WTC11 (cell line): ENCODE measurements around the gene LIN9. TPM values are rescaled to one million over a fixed set of nuclear protein-coding genes. Genes with fewer than 3 reads are reported as not detected.

Source experiments
- ATAC-seq: fragments of 200-7000 bp; cut with Tn5 transposase; 2 replicates; pipeline ENCODE4 v1.10.0; 2021; ENCODE audit warnings: mild to moderate bottlenecking, moderate library complexity
- CTCF ChIA-PET: fragments of 300-600 bp; sonication (Branson Sonifier 250); formaldehyde crosslinking; loops from one replicate; lab custom pipeline; 2021; ENCODE audit warnings: antibody characterized with exemption; lab: Charles Lee
- POLR2A ChIA-PET: fragments of 350-600 bp; sonication (Branson Sonifier 250); formaldehyde crosslinking; loops from one replicate; lab custom pipeline; 2021; ENCODE audit warnings: antibody characterized with exemption; lab: Charles Lee
- DNase-seq: peaks from one replicate; pipeline ENCODE4 v3.0.0; 2021; ENCODE audit warnings: low spot score
- H3K27ac Mint-ChIP-seq: 2 replicates; pipeline ENCODE4 v1.8.0; 2021; ENCODE audit warnings: mixed read lengths
- H3K27me3 Mint-ChIP-seq: 2 replicates; pipeline ENCODE4 v1.8.0; 2021; ENCODE audit warnings: low read depth, mild to moderate bottlenecking, moderate library complexity, mixed read lengths
- H3K36me3 Mint-ChIP-seq: 2 replicates; pipeline ENCODE4 v1.8.0; 2021; ENCODE audit warnings: mixed read lengths
- H3K4me1 Mint-ChIP-seq: 2 replicates; pipeline ENCODE4 v1.8.0; 2022; ENCODE audit warnings: mixed read lengths
- H3K4me3 Mint-ChIP-seq: 2 replicates; pipeline ENCODE4 v1.8.0; 2021; ENCODE audit warnings: mild to moderate bottlenecking, moderate library complexity, mixed read lengths
- H3K9me3 Mint-ChIP-seq: 2 replicates; pipeline ENCODE4 v1.8.0; 2021; ENCODE audit warnings: mixed read lengths
- CREB1 ChIP-seq: sonication (generic); formaldehyde crosslinking; IDR thresholded peaks from 2 replicates; pipeline ENCODE4 v1.8.0; 2023; ENCODE audit warnings: mild to moderate bottlenecking, missing genetic modification reagents
- CREM ChIP-seq: sonication (generic); formaldehyde crosslinking; IDR thresholded peaks from 2 replicates; pipeline ENCODE4 v1.8.1; 2022; ENCODE audit warnings: mild to moderate bottlenecking, missing genetic modification reagents, moderate library complexity
- FOXP1 ChIP-seq: sonication (generic); formaldehyde crosslinking; IDR thresholded peaks from 2 replicates; pipeline ENCODE4 v1.8.0; 2022; ENCODE audit warnings: missing genetic modification reagents, mild to moderate bottlenecking, moderate library complexity, borderline replicate concordance
- GRHL2 ChIP-seq: fragments of 250-450 bp; sonication (Bioruptor Pico); IDR thresholded peaks from 2 replicates; pipeline ENCODE4 v1.8.0; 2022; ENCODE audit warnings: mild to moderate bottlenecking, moderate library complexity; ENCODE audit not compliant: insufficient replicate concordance, severe bottlenecking
- GTF2I ChIP-seq: fragments of 250-450 bp; sonication (Bioruptor Pico); conservative IDR thresholded peaks from 2 replicates; pipeline ENCODE4 v1.4.0; 2021; ENCODE audit warnings: mild to moderate bottlenecking
- JAZF1 ChIP-seq: fragments of 250-450 bp; sonication (Bioruptor Pico); IDR thresholded peaks from 2 replicates; pipeline ENCODE4 v1.9.0; 2021; ENCODE audit warnings: moderate library complexity, mild to moderate bottlenecking, inconsistent platforms
- MXD4 ChIP-seq: fragments of 250-450 bp; sonication (Bioruptor Pico); IDR thresholded peaks from 2 replicates; pipeline ENCODE4 v1.8.0; 2021; ENCODE audit warnings: mild to moderate bottlenecking, moderate library complexity, borderline replicate concordance
- MYBL2 ChIP-seq: sonication (generic); formaldehyde crosslinking; IDR thresholded peaks from 2 replicates; pipeline ENCODE4 v1.8.1; 2023; ENCODE audit warnings: mild to moderate bottlenecking, moderate library complexity, missing genetic modification reagents
- NFATC4 ChIP-seq: fragments of 250-450 bp; sonication (Bioruptor Pico); IDR thresholded peaks from 2 replicates; pipeline ENCODE4 v1.9.0; 2021; ENCODE audit warnings: mild to moderate bottlenecking
- NFE2L1 ChIP-seq: sonication (generic); formaldehyde crosslinking; IDR thresholded peaks from 2 replicates; pipeline ENCODE4 v1.8.1; 2023; ENCODE audit warnings: missing genetic modification reagents
- NR2C2 ChIP-seq: sonication (generic); formaldehyde crosslinking; IDR thresholded peaks from 2 replicates; pipeline ENCODE4 v1.8.0; 2022; ENCODE audit warnings: mild to moderate bottlenecking, missing genetic modification reagents
- SMAD4 ChIP-seq: sonication (generic); formaldehyde crosslinking; IDR thresholded peaks from 2 replicates; pipeline ENCODE4 v1.8.0; 2022; ENCODE audit warnings: mild to moderate bottlenecking, missing genetic modification reagents
- SP1 ChIP-seq: sonication (generic); formaldehyde crosslinking; conservative IDR thresholded peaks from 2 replicates; pipeline ENCODE4 v1.8.1; 2022; ENCODE audit warnings: missing genetic modification reagents
- TEAD1 ChIP-seq: sonication (generic); formaldehyde crosslinking; IDR thresholded peaks from 2 replicates; pipeline ENCODE4 v1.8.0; 2022; ENCODE audit warnings: mild to moderate bottlenecking, missing genetic modification reagents
- ZNF121 ChIP-seq: sonication (generic); formaldehyde crosslinking; IDR thresholded peaks from 2 replicates; pipeline ENCODE4 v1.8.0; 2023; ENCODE audit warnings: missing genetic modification reagents
- ZNF232 ChIP-seq: sonication (generic); formaldehyde crosslinking; IDR thresholded peaks from 2 replicates; pipeline ENCODE4 v1.8.0; 2022; ENCODE audit warnings: mild to moderate bottlenecking, missing genetic modification reagents
- ZNF317 ChIP-seq: sonication (generic); formaldehyde crosslinking; IDR thresholded peaks from 2 replicates; pipeline ENCODE4 v1.8.1; 2023; ENCODE audit warnings: low read depth, mild to moderate bottlenecking, moderate library complexity, missing genetic modification reagents, borderline replicate concordance
- total RNA-seq: library from RNA; stranded (reverse); gene quantifications from 3 replicates; pipeline ENCODE4 v1.2.3, GENCODE V29; 2021
- TF ChIP-seq, protein P1 (sequence below): sonication (generic); formaldehyde crosslinking; IDR thresholded peaks from 2 replicates; pipeline ENCODE4 v1.8.1; 2023; ENCODE audit warnings: mild to moderate bottlenecking, missing genetic modification reagents, moderate library complexity
- TF ChIP-seq, protein P2 (sequence below): sonication (generic); formaldehyde crosslinking; IDR thresholded peaks from 2 replicates; pipeline ENCODE4 v1.8.1; 2023; ENCODE audit warnings: mild to moderate bottlenecking, moderate library complexity, missing genetic modification reagents
- TF ChIP-seq, protein P3 (sequence below): sonication (generic); formaldehyde crosslinking; IDR thresholded peaks from 2 replicates; pipeline ENCODE4 v1.8.0; 2022; ENCODE audit warnings: mild to moderate bottlenecking, missing genetic modification reagents
- TF ChIP-seq, protein P4 (sequence below): fragments of 250-450 bp; sonication (Bioruptor Pico); IDR thresholded peaks from 2 replicates; pipeline ENCODE4 v1.9.0; 2021; ENCODE audit warnings: mild to moderate bottlenecking
- TF ChIP-seq, protein P5 (sequence below): sonication (generic); formaldehyde crosslinking; IDR thresholded peaks from 2 replicates; pipeline ENCODE4 v1.8.1; 2023; ENCODE audit warnings: mild to moderate bottlenecking, missing genetic modification reagents

LIN9 gene
- total RNA-seq, 1 experiment from 2014 or later = 15.7 TPM

DNA sequence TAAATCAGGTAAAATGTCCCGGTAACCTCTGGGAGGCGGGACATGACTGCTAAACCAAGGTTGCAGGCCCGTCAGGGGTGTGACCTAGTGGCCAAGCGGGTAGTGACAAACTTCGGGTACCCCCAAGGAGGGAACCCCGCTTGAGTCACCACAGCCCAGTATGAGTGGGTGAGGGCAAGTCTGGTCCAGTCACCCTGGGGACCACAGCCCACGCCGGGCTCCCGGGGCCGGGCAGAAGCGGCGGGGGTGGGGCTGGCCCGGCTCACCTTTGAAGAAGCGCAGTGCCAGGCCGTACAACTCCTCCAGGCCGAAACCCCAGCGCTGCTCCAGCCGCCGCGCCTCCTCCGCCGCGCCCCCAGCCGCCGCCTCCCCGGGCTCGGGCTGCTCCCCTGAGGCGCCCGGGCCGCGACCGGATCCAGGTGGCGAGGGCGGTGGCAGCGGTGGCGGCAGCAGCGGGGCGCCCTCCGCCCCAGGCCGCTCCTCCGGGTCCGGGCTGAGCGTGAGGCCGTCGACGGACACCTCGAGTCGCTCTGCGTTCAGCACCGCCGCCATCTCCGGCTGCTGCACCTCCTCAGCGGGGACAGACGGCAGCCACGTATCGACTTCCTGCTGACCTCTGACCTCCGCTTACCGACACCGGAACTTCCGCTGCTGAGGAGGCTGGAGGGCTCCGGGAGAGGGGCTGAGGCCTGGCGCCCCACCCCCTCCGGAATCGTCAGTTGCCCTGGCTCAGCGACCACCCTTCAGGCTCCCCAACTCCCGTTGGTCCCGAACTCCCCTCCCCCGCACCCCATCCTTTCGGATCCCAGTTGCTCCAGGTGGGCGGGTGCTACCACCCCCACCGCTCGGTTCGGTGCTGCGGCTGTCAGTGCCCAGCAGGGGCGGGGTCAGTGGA lies 122.6 kb downstream of the LIN9 start, which contains the start of gene ACBD3 (continued):
- TF ChIP-seq GTF2I = no peak
- TF ChIP-seq NR2C2 (CRISPR knock-in tag) = peak; percentile 92
- TF ChIP-seq FOXP1 = peak; percentile 71
- no peak for TF ChIP-seq MXD4 (CRISPR knock-in tag)
- peak; percentile 55; the same call in 1 of the 2 replicates for TF ChIP-seq CREB1 (CRISPR knock-in tag)
- TF ChIP-seq MYBL2 (CRISPR knock-in tag) = 0 out of 2 replicates have a peak, but pooled peaks have one; percentile 15
- TF ChIP-seq CREM = peak; percentile 69; the same call in 1 of the 2 replicates
- 0 out of 2 replicates have a peak, but pooled peaks have one; percentile 50 for TF ChIP-seq TEAD1 (CRISPR knock-in tag)
- TF ChIP-seq, all 79 proteins: peak for 22

DNA sequence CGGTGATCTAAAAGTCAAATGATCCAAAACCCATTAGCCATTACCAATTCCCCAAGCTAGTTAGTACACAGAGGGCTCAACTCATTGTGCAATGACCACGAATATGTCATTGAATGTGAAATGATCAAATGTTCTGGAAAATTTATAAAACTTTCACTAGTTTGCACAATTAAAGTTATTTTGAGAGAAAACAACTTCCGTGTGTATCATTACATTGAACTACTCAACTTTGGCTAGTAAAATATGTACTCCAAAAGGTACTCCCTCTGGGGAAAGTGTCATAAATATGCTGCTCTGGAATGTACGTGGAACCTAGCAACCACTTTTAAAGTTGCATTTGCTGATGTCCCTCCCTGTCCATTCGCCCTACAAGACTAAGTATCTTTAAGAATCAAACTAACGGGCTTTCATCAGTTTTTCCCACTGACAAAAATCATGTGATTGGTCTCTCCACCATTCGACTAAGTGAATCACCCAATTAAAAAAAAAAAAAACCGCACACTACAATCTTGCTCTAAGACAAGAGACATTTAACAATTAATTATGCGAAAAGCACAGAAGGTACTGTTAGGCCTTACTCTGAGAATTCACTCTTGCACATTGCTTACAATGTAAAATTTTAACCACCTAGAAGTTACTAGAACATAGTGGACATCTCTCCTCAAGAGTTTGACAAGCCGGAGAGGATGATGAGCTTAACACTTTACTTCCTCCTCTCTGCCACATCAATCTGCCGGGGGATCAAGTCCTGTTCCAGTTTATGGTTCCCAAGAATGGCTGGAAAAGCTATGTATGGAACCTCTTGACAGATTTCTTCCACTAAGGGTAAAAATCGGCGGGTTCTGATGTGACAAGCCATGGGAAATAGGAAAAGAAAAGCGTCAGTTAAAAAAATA lies 123.6 kb downstream of the LIN9 start:
- POLR2A ChIA-PET = interaction anchor here (0.6 to 0.9 kb wide), 2 partner anchors 21 to 238 kb away, joined by 3 read pairs; no protein-coding TSS in a partner anchor
- Mint-ChIP-seq H3K27ac (peak overlapping the region; percentile 97), H3K27me3 (no peaks in the 10 kb centered on the region), H3K4me1 (peaks cover 23% of the 10 kb centered on the region), H3K9me3 (no peaks in the 10 kb centered on the region), H3K4me3 (peak overlapping the region; percentile 97), H3K36me3 (peaks cover 11% of the 10 kb centered on the region)
- DNase-seq (no peak), ATAC-seq (no peak)
- CTCF ChIA-PET = interaction anchor here (0.5 to 7.0 kb wide), 6 partner anchors 12 to 306 kb away, joined by 3 to 40 read pairs (median 6); no protein-coding TSS in a partner anchor
- no peak for TF ChIP-seq JAZF1 (CRISPR knock-in tag)
- TF ChIP-seq, protein P1, sequence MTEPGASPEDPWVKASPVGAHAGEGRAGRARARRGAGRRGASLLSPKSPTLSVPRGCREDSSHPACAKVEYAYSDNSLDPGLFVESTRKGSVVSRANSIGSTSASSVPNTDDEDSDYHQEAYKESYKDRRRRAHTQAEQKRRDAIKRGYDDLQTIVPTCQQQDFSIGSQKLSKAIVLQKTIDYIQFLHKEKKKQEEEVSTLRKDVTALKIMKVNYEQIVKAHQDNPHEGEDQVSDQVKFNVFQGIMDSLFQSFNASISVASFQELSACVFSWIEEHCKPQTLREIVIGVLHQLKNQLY (CRISPR knock-in tag) = no peak
- TF ChIP-seq ZNF317 (CRISPR knock-in tag) = no peak
- no peak for TF ChIP-seq SMAD4 (CRISPR knock-in tag)
- no peak for TF ChIP-seq NFE2L1 (CRISPR knock-in tag)
- TF ChIP-seq CREM = no peak
- TF ChIP-seq, protein P2, sequence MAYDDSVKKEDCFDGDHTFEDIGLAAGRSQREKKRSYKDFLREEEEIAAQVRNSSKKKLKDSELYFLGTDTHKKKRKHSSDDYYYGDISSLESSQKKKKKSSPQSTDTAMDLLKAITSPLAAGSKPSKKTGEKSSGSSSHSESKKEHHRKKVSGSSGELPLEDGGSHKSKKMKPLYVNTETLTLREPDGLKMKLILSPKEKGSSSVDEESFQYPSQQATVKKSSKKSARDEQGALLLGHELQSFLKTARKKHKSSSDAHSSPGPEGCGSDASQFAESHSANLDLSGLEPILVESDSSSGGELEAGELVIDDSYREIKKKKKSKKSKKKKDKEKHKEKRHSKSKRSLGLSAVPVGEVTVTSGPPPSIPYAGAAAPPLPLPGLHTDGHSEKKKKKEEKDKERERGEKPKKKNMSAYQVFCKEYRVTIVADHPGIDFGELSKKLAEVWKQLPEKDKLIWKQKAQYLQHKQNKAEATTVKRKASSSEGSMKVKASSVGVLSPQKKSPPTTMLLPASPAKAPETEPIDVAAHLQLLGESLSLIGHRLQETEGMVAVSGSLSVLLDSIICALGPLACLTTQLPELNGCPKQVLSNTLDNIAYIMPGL = no peak
- no peak for TF ChIP-seq SP1 (CRISPR knock-in tag)

DNA sequence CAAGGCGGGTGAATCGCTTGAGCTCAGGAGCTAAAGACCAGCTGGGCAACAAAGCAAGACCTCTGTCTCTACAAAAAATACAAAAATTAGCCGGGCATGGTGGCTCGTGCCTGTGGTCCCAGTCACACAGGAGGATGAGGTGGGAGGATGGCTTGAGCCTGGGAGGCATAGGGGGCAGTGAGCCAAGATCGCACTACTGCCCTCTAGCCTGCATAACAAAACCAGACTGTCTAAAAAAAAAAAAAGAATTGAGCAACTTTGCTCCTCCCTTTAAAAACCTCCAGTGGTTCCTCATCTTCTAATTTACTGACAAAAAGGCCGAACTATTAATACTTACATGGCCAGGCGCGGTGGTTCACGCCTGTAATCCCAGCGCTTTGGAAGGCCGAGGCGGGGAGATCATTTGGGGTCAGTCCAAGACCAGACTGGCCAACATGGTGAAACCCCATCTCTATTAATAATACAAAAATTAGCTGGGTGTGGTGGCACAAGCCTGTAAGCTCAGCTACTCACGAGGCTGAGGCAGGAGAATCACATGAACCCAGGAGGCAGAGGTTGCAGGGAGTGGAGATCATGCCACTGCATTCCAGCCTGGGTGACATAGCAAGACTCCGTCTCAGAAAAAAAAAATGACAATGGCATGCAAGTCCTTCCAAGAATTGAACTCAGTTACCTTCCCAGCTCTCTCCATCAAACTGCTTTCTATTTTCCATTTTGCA lies 126.8 kb downstream of the LIN9 start:
- ChIA-PET CTCF (interaction anchor here (1.0 to 7.0 kb wide), 5 partner anchors 15 to 58 kb away, joined by 3 to 40 read pairs (median 4); no protein-coding TSS in a partner anchor), POLR2A (no interaction called here)
- Mint-ChIP-seq H3K9me3 (peaks cover 7% of the 10 kb centered on the region), H3K27ac (0 out of 2 replicates have a peak overlapping the region, but pooled peaks have one; percentile 34), H3K36me3 (peaks cover 30% of the 10 kb centered on the region), H3K27me3 (no peaks in the 10 kb centered on the region), H3K4me1 (peaks cover 23% of the 10 kb centered on the region), H3K4me3 (no peak overlapping the region)
- DNase-seq = peak; percentile 17
- peak; percentile 2; the same call in 1 of the 2 replicates for ATAC-seq
- TF ChIP-seq, protein P3, sequence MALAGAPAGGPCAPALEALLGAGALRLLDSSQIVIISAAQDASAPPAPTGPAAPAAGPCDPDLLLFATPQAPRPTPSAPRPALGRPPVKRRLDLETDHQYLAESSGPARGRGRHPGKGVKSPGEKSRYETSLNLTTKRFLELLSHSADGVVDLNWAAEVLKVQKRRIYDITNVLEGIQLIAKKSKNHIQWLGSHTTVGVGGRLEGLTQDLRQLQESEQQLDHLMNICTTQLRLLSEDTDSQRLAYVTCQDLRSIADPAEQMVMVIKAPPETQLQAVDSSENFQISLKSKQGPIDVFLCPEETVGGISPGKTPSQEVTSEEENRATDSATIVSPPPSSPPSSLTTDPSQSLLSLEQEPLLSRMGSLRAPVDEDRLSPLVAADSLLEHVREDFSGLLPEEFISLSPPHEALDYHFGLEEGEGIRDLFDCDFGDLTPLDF (CRISPR knock-in tag) = no peak
- TF ChIP-seq NFATC4 (CRISPR knock-in tag) (no peak), TEAD1 (CRISPR knock-in tag) (no peak), GRHL2 (CRISPR knock-in tag) (no peak), ZNF121 (CRISPR knock-in tag) (no peak), SMAD4 (CRISPR knock-in tag) (no peak), ZNF232 (CRISPR knock-in tag) (no peak), MYBL2 (CRISPR knock-in tag) (no peak)
- TF ChIP-seq, protein P4, sequence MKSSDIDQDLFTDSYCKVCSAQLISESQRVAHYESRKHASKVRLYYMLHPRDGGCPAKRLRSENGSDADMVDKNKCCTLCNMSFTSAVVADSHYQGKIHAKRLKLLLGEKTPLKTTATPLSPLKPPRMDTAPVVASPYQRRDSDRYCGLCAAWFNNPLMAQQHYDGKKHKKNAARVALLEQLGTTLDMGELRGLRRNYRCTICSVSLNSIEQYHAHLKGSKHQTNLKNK (CRISPR knock-in tag) = no peak
- TF ChIP-seq, protein P5, sequence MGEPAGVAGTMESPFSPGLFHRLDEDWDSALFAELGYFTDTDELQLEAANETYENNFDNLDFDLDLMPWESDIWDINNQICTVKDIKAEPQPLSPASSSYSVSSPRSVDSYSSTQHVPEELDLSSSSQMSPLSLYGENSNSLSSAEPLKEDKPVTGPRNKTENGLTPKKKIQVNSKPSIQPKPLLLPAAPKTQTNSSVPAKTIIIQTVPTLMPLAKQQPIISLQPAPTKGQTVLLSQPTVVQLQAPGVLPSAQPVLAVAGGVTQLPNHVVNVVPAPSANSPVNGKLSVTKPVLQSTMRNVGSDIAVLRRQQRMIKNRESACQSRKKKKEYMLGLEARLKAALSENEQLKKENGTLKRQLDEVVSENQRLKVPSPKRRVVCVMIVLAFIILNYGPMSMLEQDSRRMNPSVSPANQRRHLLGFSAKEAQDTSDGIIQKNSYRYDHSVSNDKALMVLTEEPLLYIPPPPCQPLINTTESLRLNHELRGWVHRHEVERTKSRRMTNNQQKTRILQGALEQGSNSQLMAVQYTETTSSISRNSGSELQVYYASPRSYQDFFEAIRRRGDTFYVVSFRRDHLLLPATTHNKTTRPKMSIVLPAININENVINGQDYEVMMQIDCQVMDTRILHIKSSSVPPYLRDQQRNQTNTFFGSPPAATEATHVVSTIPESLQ (CRISPR knock-in tag) = no peak
